Esophagus muscularis mucosa (tissue), 4 donors: Measurements from ENCODE around the gene CTSO.

ENCODE experiments used
- EP300 ChIP-seq: sonication (generic); formaldehyde crosslinking; IDR thresholded peaks from one replicate; pipeline ENCODE4 v1.6.1; 2017; ENCODE audit warnings: antibody characterized with exemption
- POLR2A ChIP-seq: fragments of 450-650 bp; IDR thresholded peaks from one replicate; pipeline ENCODE4 v1.6.1; 2017; ENCODE audit warnings: antibody characterized with exemption, moderate library complexity, mild to moderate bottlenecking, low read depth
- POLR2AphosphoS5 ChIP-seq, 2 donors: sonication (generic); formaldehyde crosslinking; IDR thresholded peaks; one replicate each; pipeline ENCODE4 v1.6.1; 2017; ENCODE audit warnings: antibody characterized with exemption in 2 of 2
- TF ChIP-seq, protein P1 (sequence below), 3 experiments: fragments of 200-600 bp in 2 of 3; fragments of 450-650 bp in 1 of 3; sonication (generic) in 2 of 3; IDR thresholded peaks; one replicate each; pipeline ENCODE4 v1.5.1; 2017 to 2019; ENCODE audit warnings: antibody characterized with exemption in 3 of 3, mild to moderate bottlenecking in 2 of 3, moderate library complexity in 1 of 3

DNA sequence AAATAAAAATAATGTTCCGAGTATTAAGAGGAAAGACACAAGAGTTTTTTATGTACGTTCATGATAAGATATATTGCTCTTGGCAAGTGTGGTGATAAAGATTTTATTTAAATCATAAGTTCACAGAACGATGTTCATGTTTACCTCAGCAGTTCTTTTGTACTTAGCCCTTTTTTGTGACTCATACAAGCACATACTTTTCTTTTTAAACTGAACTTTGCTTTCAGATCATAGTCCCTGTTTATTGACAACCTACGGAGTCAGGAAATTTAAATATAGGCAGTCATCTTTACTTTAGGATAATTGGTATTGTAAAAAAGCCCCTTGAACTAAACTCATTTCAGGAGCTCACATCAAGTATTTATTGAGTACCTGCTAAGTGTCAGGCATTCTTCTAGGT lies 1.3 kb upstream of the CTSO start:
- TF ChIP-seq POLR2AphosphoS5 (IDR thresholded peaks at IDR 0.05) (no peak), POLR2A (no peak), EP300 (no peak)
- TF ChIP-seq, protein P1, sequence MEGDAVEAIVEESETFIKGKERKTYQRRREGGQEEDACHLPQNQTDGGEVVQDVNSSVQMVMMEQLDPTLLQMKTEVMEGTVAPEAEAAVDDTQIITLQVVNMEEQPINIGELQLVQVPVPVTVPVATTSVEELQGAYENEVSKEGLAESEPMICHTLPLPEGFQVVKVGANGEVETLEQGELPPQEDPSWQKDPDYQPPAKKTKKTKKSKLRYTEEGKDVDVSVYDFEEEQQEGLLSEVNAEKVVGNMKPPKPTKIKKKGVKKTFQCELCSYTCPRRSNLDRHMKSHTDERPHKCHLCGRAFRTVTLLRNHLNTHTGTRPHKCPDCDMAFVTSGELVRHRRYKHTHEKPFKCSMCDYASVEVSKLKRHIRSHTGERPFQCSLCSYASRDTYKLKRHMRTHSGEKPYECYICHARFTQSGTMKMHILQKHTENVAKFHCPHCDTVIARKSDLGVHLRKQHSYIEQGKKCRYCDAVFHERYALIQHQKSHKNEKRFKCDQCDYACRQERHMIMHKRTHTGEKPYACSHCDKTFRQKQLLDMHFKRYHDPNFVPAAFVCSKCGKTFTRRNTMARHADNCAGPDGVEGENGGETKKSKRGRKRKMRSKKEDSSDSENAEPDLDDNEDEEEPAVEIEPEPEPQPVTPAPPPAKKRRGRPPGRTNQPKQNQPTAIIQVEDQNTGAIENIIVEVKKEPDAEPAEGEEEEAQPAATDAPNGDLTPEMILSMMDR (IDR thresholded peaks at IDR 0.05), result no peak
